Stomach (tissue), 9 donors: ENCODE measurements around the gene LHX8. TPM values are rescaled to one million over a fixed set of nuclear protein-coding genes. Genes with fewer than 3 reads are reported as not detected.

Experiments used
- DNase-seq, 2 donors: peaks; one replicate each; pipeline versions ENCODE4 v3.0.0 to v3.0.0-alpha.2; 2013 to 2019
- H3K27ac ChIP-seq, 5 donors: fragments of 200-600 bp in 4 of 5; sonication (generic) in 4 of 5; one replicate each; pipeline ENCODE4 v1.5.1; 2013 to 2019; ENCODE audit warnings: mild to moderate bottlenecking in 1 of 5, moderate library complexity in 1 of 5
- H3K27me3 ChIP-seq, 3 donors: fragments of 200-600 bp; sonication (generic); one replicate each; pipeline ENCODE4 v1.5.1; 2017 to 2019; ENCODE audit warnings: mixed run types in 1 of 3
- H3K36me3 ChIP-seq, 4 donors: fragments of 200-600 bp; sonication (generic); 1 replicate in 3 of 4; 2 replicates in 1 of 4; pipeline ENCODE4 v1.5.1; 2016 to 2019
- H3K4me1 ChIP-seq, 4 donors: fragments of 200-600 bp; sonication (generic); one replicate each; pipeline ENCODE4 v1.5.1; 2016 to 2019
- H3K4me3 ChIP-seq, 4 donors: fragments of 200-600 bp; sonication (generic) in 3 of 4; one replicate each; pipeline ENCODE4 v1.5.1; 2016 to 2019; ENCODE audit warnings: mild to moderate bottlenecking in 1 of 4
- H3K9me3 ChIP-seq, 4 donors: fragments of 200-600 bp; sonication (generic); one replicate each; pipeline ENCODE4 v1.5.1; 2016 to 2019
- CTCF ChIP-seq, 7 experiments: fragments of 450-650 bp in 4 of 7; fragments of 200-600 bp in 3 of 7; sonication (generic) in 3 of 7; IDR thresholded peaks; one replicate each; pipeline ENCODE4 v1.5.1; 2016 to 2019; ENCODE audit warnings: antibody characterized with exemption in 7 of 7, control low read depth in 2 of 7, mild to moderate bottlenecking in 1 of 7
- EP300 ChIP-seq: sonication (generic); formaldehyde crosslinking; IDR thresholded peaks from one replicate; pipeline ENCODE4 v1.6.1; 2017; ENCODE audit warnings: antibody characterized with exemption
- POLR2A ChIP-seq, 4 donors: fragments of 450-650 bp; IDR thresholded peaks; one replicate each; pipeline ENCODE4 v1.6.1; 2016; ENCODE audit warnings: antibody characterized with exemption in 4 of 4, control low read depth in 2 of 4, mild to moderate bottlenecking in 1 of 4, moderate library complexity in 1 of 4
- POLR2AphosphoS5 ChIP-seq, 3 donors: sonication (generic); formaldehyde crosslinking; IDR thresholded peaks; one replicate each; pipeline ENCODE4 v1.6.1; 2016; ENCODE audit warnings: antibody characterized with exemption in 3 of 3
- WGBS, 5 donors: extraction: QIAGEN DNeasy Blood & Tissue Kit in 3 of 5; methylation state at CpG; one replicate each; pipeline versions ENCODE4 v1.1.5 to v1.1.7; 2013 to 2018; 5-methylcytosine and 5-hydroxymethylcytosine counted together
- intact Hi-C: fragments of 100-400 bp; cut with DNase I; formaldehyde crosslinking; loops from one replicate; pipeline ENCODE4 v1.15.1; 2023; ENCODE audit warnings: low total_unique reads
- polyA plus RNA-seq, 3 donors: library from polyadenylated mRNA; stranded (reverse); fragments of 200-250 nt; gene quantifications; one replicate each; pipeline ENCODE4 v1.2.3, GENCODE V29; 2013
- total RNA-seq, 5 donors: library from RNA; depleted of rRNA; stranded (reverse); fragments of >200 nt; gene quantifications; one replicate each; pipeline versions ENCODE4 v1.1.0 to v1.2.3, GENCODE V29; 2014 to 2016
- donor health status: healthy with polysubstance abuse.
- donor health status: Bipolar disorder and iron deficiency.
- donor health status: healthy.

The LHX8 gene
- total and polyA plus RNA-seq, 8 donors = 0.05 TPM; not detected in 7

- H3K4me3 ChIP-seq = peak overlapping the region; percentile 17 to 48 (median 37)
- H3K27me3 ChIP-seq = peaks cover 28 to 100% (median 77%) of the 10 kb centered on the region in 3 donors
- 4 to 7% (median 6%) methylated on average over 34 to 54 of the region's 54 CpGs for WGBS, 5 donors
- H3K9me3 ChIP-seq = peaks cover 0 to 11% (median 3%) of the 10 kb centered on the region in 4 donors
- no peak for TF ChIP-seq POLR2A (IDR thresholded peaks at IDR 0.05)
- no peak for TF ChIP-seq CTCF (IDR thresholded peaks at IDR 0.05)
- TF ChIP-seq EP300 = no peak
- no peak for TF ChIP-seq POLR2AphosphoS5 (IDR thresholded peaks at IDR 0.05)
- peaks cover 19 to 55% (median 29%) of the 10 kb centered on the region in 4 donors for H3K4me1 ChIP-seq
- no peaks in the 10 kb centered on the region for H3K36me3 ChIP-seq
- intact Hi-C loops = no loop called here
- peak in 1 of 2 donors; percentile 47 for DNase-seq
- H3K27ac ChIP-seq = no peak overlapping the region
These were observed 722 bp downstream of the LHX8 start for GRCh38 chr1:75134647-75135572.

- no peak for TF ChIP-seq POLR2AphosphoS5 (IDR thresholded peaks at IDR 0.05)
- TF ChIP-seq CTCF (IDR thresholded peaks at IDR 0.05) = no peak
- TF ChIP-seq POLR2A (IDR thresholded peaks at IDR 0.05) = no peak
- no peak for TF ChIP-seq EP300
- peak overlapping the region; percentile 17 to 48 (median 37) for H3K4me3 ChIP-seq
- H3K36me3 ChIP-seq = no peaks in the 10 kb centered on the region
- 5 to 9% (median 7%) methylated on average over 23 of the region's 23 CpGs for WGBS, 5 donors
- H3K4me1 ChIP-seq = peaks cover 19 to 50% (median 29%) of the 10 kb centered on the region in 4 donors
- H3K27me3 ChIP-seq = peaks cover 20 to 97% (median 69%) of the 10 kb centered on the region in 3 donors
- DNase-seq = peak in 1 of 2 donors; percentile 40
- intact Hi-C loops = no loop called here
- peaks cover 0 to 11% (median 3%) of the 10 kb centered on the region in 4 donors for H3K9me3 ChIP-seq
- no peak overlapping the region for H3K27ac ChIP-seq
These were observed 1.5 kb downstream of the LHX8 start for GRCh38 chr1:75135573-75136194.

GRCh38 chr1:75136195-75136815 lies 2.1 kb downstream of the LHX8 start:
- Histone ChIP-seq H3K4me1 (peaks cover 19 to 44% (median 27%) of the 10 kb centered on the region in 4 donors), H3K27ac (no peak overlapping the region), H3K36me3 (no peaks in the 10 kb centered on the region), H3K9me3 (peaks cover 0 to 11% (median 3%) of the 10 kb centered on the region in 4 donors), H3K4me3 (peak overlapping the region; percentile 17 to 45 (median 28)), H3K27me3 (peaks cover 16 to 91% (median 63%) of the 10 kb centered on the region in 3 donors)
- TF ChIP-seq POLR2AphosphoS5 (IDR thresholded peaks at IDR 0.05) (no peak), EP300 (no peak), POLR2A (IDR thresholded peaks at IDR 0.05) (no peak), CTCF (IDR thresholded peaks at IDR 0.05) (no peak)
- intact Hi-C loops = no loop called here
- 2 to 10% (median 8%) methylated on average over 35 to 64 of the region's 64 CpGs for WGBS, 5 donors
- DNase-seq = peak in 1 of 2 donors; percentile 39
